ENCODE measurements around the gene SERPINB3. TPM values are rescaled to one million over a fixed set of nuclear protein-coding genes. Genes with fewer than 3 reads are reported as not detected.
"Not testable (repeated sequence)": the region's sequence is repeated elsewhere in the genome, so short reads cannot be mapped to it uniquely, and the experiment has no call there.

The SERPINB3 gene
- polyA plus RNA-seq, 2 of the 4 experiments (the other 2 are of a cell fraction), result 0.19 TPM; not detected in 1

DNA sequence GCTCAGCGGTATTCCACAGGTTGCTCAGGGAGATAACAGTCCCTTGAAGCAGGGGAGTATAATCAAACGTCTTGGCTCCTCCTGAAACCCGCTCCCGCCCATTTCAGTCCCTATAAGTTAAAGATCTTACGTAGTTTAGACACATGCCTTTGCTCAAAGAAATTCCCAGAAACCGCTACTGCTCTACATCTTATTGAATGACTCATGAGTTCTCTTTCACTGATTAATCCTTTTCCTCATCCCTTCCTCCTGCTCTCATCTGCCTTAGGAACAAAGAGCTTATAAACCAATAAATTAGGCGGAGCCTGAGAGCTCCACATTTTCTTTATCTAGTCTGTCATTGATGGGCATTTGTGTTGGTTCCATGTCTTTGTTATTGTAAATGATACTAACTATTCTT is 13.5 kb downstream of the SERPINB3 start:
- Histone ChIP-seq H3K9me3 (no peaks in the 10 kb centered on the region), H3K27ac (no peak overlapping the region), H3K4me1 (no peaks in the 10 kb centered on the region), H3K4me3 (no peak overlapping the region), H3K4me2 (no peak overlapping the region)
- DNase-seq (ENCODE audit: low read depth in 1 of 2, low spot score in 1 of 2) (no peak), ATAC-seq (no peak), FAIRE-seq (no peak)
- ChIA-PET POLR2A (no interaction called here), CTCF (no interaction called here)
- TF ChIP-seq PHF8 (IDR thresholded peaks at IDR 0.05; ENCODE audit: borderline replicate concordance, low read depth) (no peak), CHD2 (IDR thresholded peaks at IDR 0.05; ENCODE audit: low read length, partially characterized antibody) (no peak), HOXA7 (CRISPR knock-in tag; IDR thresholded peaks at IDR 0.05) (no peak), ESRRA (IDR thresholded peaks at IDR 0.05; ENCODE audit: borderline replicate concordance, low read length) (no peak), CHD4 (IDR thresholded peaks at IDR 0.05; ENCODE audit: borderline replicate concordance) (no peak), TP53 (CRISPR knock-in tag; IDR thresholded peaks at IDR 0.05) (no peak), POLR2A (IDR thresholded peaks at IDR 0.05; ENCODE audit: low read length) (no peak), FOSL2 (IDR thresholded peaks at IDR 0.05) (no peak), FOSL2 (CRISPR knock-in tag; IDR thresholded peaks at IDR 0.05) (no peak)
- TF ChIP-seq, protein P1, sequence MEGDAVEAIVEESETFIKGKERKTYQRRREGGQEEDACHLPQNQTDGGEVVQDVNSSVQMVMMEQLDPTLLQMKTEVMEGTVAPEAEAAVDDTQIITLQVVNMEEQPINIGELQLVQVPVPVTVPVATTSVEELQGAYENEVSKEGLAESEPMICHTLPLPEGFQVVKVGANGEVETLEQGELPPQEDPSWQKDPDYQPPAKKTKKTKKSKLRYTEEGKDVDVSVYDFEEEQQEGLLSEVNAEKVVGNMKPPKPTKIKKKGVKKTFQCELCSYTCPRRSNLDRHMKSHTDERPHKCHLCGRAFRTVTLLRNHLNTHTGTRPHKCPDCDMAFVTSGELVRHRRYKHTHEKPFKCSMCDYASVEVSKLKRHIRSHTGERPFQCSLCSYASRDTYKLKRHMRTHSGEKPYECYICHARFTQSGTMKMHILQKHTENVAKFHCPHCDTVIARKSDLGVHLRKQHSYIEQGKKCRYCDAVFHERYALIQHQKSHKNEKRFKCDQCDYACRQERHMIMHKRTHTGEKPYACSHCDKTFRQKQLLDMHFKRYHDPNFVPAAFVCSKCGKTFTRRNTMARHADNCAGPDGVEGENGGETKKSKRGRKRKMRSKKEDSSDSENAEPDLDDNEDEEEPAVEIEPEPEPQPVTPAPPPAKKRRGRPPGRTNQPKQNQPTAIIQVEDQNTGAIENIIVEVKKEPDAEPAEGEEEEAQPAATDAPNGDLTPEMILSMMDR (IDR thresholded peaks at IDR 0.05), result no peak
- TF ChIP-seq, protein P2, sequence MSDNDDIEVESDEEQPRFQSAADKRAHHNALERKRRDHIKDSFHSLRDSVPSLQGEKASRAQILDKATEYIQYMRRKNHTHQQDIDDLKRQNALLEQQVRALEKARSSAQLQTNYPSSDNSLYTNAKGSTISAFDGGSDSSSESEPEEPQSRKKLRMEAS (IDR thresholded peaks at IDR 0.05), result no peak
- TF ChIP-seq, protein P3, sequence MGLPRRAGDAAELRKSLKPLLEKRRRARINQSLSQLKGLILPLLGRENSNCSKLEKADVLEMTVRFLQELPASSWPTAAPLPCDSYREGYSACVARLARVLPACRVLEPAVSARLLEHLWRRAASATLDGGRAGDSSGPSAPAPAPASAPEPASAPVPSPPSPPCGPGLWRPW (IDR thresholded peaks at IDR 0.05), result no peak
- 32% methylated on average over 7 of the region's 7 CpGs for whole genome bisulfite sequencing (ENCODE audit: missing lambda C conversion rate)

DNA sequence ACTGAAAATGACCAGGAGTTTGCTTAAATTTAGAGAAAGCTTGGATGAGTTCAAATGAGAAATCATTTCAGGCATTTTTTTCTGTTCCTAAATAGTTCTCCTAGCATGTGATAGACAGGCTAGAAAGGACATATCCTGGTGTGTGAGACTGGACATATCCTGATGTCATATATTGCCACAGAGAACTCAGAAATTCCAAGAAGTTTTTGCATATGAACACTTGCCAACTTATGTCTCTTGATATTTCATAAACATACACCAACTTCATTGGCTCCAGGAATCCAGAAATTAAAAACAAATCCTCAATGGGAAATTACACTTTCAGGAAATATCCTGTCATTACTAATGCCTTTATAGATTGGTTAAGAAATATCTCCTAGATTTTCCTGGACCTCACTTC is 14.8 kb downstream of the SERPINB3 start:
- Histone ChIP-seq H3K4me2 (no peak overlapping the region), H3K4me1 (no peaks in the 10 kb centered on the region), H3K27ac (no peak overlapping the region), H3K4me3 (no peak overlapping the region), H3K9me3 (no peaks in the 10 kb centered on the region)
- CTCF ChIA-PET, result no interaction called here
- ATAC-seq, result no peak
- no peak for DNase-seq (ENCODE audit: low read depth in 1 of 2, low spot score in 1 of 2)
- TF ChIP-seq JUNB (IDR thresholded peaks at IDR 0.05), result no peak
- no peak for TF ChIP-seq PHF8 (IDR thresholded peaks at IDR 0.05; ENCODE audit: borderline replicate concordance, low read depth)
- no peak for TF ChIP-seq SMC3 (IDR thresholded peaks at IDR 0.05)
- TF ChIP-seq, protein P4, sequence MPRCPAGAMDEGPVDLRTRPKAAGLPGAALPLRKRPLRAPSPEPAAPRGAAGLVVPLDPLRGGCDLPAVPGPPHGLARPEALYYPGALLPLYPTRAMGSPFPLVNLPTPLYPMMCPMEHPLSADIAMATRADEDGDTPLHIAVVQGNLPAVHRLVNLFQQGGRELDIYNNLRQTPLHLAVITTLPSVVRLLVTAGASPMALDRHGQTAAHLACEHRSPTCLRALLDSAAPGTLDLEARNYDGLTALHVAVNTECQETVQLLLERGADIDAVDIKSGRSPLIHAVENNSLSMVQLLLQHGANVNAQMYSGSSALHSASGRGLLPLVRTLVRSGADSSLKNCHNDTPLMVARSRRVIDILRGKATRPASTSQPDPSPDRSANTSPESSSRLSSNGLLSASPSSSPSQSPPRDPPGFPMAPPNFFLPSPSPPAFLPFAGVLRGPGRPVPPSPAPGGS (IDR thresholded peaks at IDR 0.05), result no peak
- TF ChIP-seq ZFP36 (IDR thresholded peaks at IDR 0.05; ENCODE audit: borderline replicate concordance, partially characterized antibody), result no peak
- TF ChIP-seq EHMT2 (IDR thresholded peaks at IDR 0.05; ENCODE audit: low read depth), result no peak
- no peak for TF ChIP-seq FOSL2 (IDR thresholded peaks at IDR 0.05)
- TF ChIP-seq FOSL2 (CRISPR knock-in tag; IDR thresholded peaks at IDR 0.05), result no peak
- TF ChIP-seq MAFK (IDR thresholded peaks at IDR 0.05; ENCODE audit: partially characterized antibody), result no peak
- TF ChIP-seq, protein P5, sequence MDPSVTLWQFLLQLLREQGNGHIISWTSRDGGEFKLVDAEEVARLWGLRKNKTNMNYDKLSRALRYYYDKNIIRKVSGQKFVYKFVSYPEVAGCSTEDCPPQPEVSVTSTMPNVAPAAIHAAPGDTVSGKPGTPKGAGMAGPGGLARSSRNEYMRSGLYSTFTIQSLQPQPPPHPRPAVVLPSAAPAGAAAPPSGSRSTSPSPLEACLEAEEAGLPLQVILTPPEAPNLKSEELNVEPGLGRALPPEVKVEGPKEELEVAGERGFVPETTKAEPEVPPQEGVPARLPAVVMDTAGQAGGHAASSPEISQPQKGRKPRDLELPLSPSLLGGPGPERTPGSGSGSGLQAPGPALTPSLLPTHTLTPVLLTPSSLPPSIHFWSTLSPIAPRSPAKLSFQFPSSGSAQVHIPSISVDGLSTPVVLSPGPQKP (IDR thresholded peaks at IDR 0.05; ENCODE audit: low read depth, low read length), result no peak
- no peak for TF ChIP-seq NR3C1 (IDR thresholded peaks at IDR 0.05)
- TF ChIP-seq JUN (IDR thresholded peaks at IDR 0.05), result no peak
- TF ChIP-seq TFCP2L1 (CRISPR knock-in tag; IDR thresholded peaks at IDR 0.05), result no peak
- TF ChIP-seq RNF2 (IDR thresholded peaks at IDR 0.05; ENCODE audit: borderline replicate concordance, low read depth), result no peak
- no peak for TF ChIP-seq POLR2AphosphoS2 (conservative IDR thresholded peaks at IDR 0.05; ENCODE audit: low read length)
- TF ChIP-seq EP300 (IDR thresholded peaks at IDR 0.05), result no peak
- no peak for TF ChIP-seq HOXB5 (CRISPR knock-in tag; IDR thresholded peaks at IDR 0.05)
- no peak for FAIRE-seq
- POLR2A ChIA-PET, result no interaction called here

DNA sequence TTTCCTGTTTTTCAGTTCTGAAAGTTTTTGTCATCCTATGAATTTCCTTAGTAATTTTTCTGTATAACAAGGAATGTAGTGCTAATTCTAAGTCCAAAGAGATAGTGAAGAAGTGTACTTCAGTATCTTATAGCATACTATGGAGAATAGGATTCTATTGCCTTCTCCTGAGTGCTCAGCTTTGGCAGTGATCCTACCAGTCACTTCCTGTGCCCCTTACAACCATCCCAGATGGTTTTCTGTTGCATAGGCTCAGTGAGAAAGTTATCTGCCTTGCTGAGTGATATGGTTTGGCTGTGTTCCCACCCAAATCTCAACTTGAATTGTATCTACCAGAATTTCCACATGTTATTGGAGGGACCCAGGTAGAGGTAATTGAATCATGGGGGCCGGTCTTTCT is 17.0 kb downstream of the SERPINB3 start:
- H3K4me3 ChIP-seq; ATAC-seq; H3K27ac ChIP-seq; H3K4me2 ChIP-seq; H3K4me1 ChIP-seq; POLR2A ChIA-PET; H3K9me3 ChIP-seq; CTCF ChIA-PET; FAIRE-seq; DNase-seq (ENCODE audit: low read depth in 1 of 2, low spot score in 1 of 2): not testable (repeated sequence)
- 100% methylated on average over 1 of the region's 1 CpG for WGBS (ENCODE audit: missing lambda C conversion rate)

DNA sequence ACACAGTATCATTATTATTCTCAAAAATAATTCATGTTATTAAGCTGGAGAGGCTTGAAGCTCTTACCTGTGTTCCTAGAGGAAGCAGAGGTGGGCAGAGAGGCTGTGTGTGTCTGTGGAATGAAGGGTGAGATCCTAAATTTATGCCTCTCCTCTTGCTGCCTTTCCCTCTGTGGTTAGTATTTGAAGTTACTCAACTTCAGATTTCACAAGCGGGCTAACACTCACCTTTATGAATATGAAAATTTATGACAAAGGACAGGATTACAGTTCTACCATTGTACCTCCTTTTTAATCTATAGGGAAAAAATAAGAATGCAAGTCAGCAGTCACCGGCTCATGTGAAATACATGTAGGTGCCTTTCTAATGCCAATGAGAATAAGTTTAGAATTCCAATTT is 17.6 kb downstream of the SERPINB3 start, which contains the start of gene SERPINB4:
TSS of gene SERPINB4 (minus strand) at position 115 of the 400 bp plus-strand sequence. CDS start 679 bp downstream, outside the sequence.
- 33% methylated on average over 1 of the region's 2 CpGs for WGBS (ENCODE audit: missing lambda C conversion rate)
- FAIRE-seq, POLR2A ChIA-PET: not testable (repeated sequence)

More for the DNA sequence above, 17.6 kb downstream of the SERPINB3 start, which contains the start of gene SERPINB4:
- H3K4me1 ChIP-seq; DNase-seq (ENCODE audit: low read depth in 1 of 2, low spot score in 1 of 2); H3K4me2 ChIP-seq; H3K9me3 ChIP-seq; H3K27ac ChIP-seq; CTCF ChIA-PET; ATAC-seq; H3K4me3 ChIP-seq: not testable (repeated sequence)

Data from A549 (cell line).